Natural killer cell (primary cell): ENCODE data around the gene LMAN1. TPM values are rescaled to one million over a fixed set of nuclear protein-coding genes. Genes with fewer than 3 reads are reported as not detected.

Experiments used
- ATAC-seq, 3 donors: fragments of 150-1000 bp in 2 of 3; fragments of 200-7000 bp in 1 of 3; cut with Tn5 transposase; 1 replicate in 1 of 3; 2 replicates in 2 of 3; pipeline ENCODE4 v1.10.0; 2021; ENCODE audit warnings: mild to moderate bottlenecking in 2 of 3, moderate library complexity in 2 of 3
- DNase-seq, 2 donors: peaks; one replicate each; pipeline versions ENCODE4 v3.0.0 to v3.0.0-alpha.2; 2013 to 2021; ENCODE audit warnings: mixed read lengths in 1 of 2
- H3K27ac ChIP-seq: one replicate; pipeline ENCODE4 v1.5.1; 2013; ENCODE audit warnings: mild to moderate bottlenecking, low read length
- H3K27me3 ChIP-seq: one replicate; pipeline ENCODE4 v1.6.1; 2013; ENCODE audit warnings: low read length; ENCODE audit not compliant: control insufficient read depth, insufficient read depth
- H3K36me3 ChIP-seq: one replicate; pipeline ENCODE4 v1.6.1; 2013; ENCODE audit warnings: low read length; ENCODE audit not compliant: control insufficient read depth, insufficient read depth
- H3K4me1 ChIP-seq: one replicate; pipeline ENCODE4 v1.6.1; 2013; ENCODE audit warnings: low read length; ENCODE audit not compliant: control insufficient read depth, insufficient read depth
- H3K4me3 ChIP-seq: one replicate; pipeline ENCODE4 v1.5.1; 2013; ENCODE audit warnings: low read length
- H3K9me3 ChIP-seq: one replicate; pipeline ENCODE4 v1.6.1; 2013; ENCODE audit warnings: low read length; ENCODE audit not compliant: control insufficient read depth, insufficient read depth
- H3K27ac Mint-ChIP-seq, 2 donors: one replicate each; pipeline ENCODE4 v1.8.0; 2022; ENCODE audit warnings: mild to moderate bottlenecking in 2 of 2, mixed read lengths in 2 of 2, moderate library complexity in 1 of 2
- H3K27me3 Mint-ChIP-seq, 2 donors: one replicate each; pipeline ENCODE4 v1.8.0; 2022; ENCODE audit warnings: low read depth in 2 of 2, mixed read lengths in 2 of 2
- H3K36me3 Mint-ChIP-seq: one replicate; pipeline ENCODE4 v1.8.0; 2022; ENCODE audit warnings: mixed read lengths
- H3K4me1 Mint-ChIP-seq, 2 donors: one replicate each; pipeline ENCODE4 v1.8.0; 2022; ENCODE audit warnings: mixed read lengths in 2 of 2
- H3K4me3 Mint-ChIP-seq: one replicate; pipeline ENCODE4 v1.8.0; 2022; ENCODE audit warnings: mild to moderate bottlenecking, moderate library complexity, mixed read lengths
- H3K9me3 Mint-ChIP-seq, 2 donors: one replicate each; pipeline ENCODE4 v1.8.0; 2022; ENCODE audit warnings: mixed read lengths in 2 of 2
- CTCF ChIP-seq: fragments of 200-600 bp; IDR thresholded peaks from one replicate; pipeline ENCODE4 v1.8.0; 2022; ENCODE audit warnings: antibody characterized with exemption
- WGBS: methylation state at CpG from one replicate; pipeline ENCODE4 v1.1.7; 2013; ENCODE audit warnings: missing lambda C conversion rate; ENCODE audit not compliant: insufficient coverage; 5-methylcytosine and 5-hydroxymethylcytosine counted together
- intact Hi-C: fragments of 100-400 bp; cut with micrococcal nuclease; formaldehyde crosslinking; loops from one replicate; pipeline ENCODE4 v1.14.2; 2022
- total RNA-seq, 4 donors: library from RNA; stranded (reverse); fragments of 120-200 nt in 1 of 4; gene quantifications; one replicate each; pipeline versions ENCODE4 v1.2.3 to v1.2.4, GENCODE V29; 2013 to 2022

Gene LMAN1
- total RNA-seq, 3 donors from 2014 or later (not counting 1 experiment from before 2014, with no cell fraction given) = 50.1 to 58.3 (median 57.6) TPM

GRCh38 chr18:59379772-59380522, 20.9 kb upstream of the LMAN1 start:
- peaks cover 29 to 36% of the 10 kb centered on the region in 2 donors for H3K27me3 Mint-ChIP-seq
- Histone ChIP-seq H3K36me3 (no peaks in the 10 kb centered on the region), H3K4me3 (no peak overlapping the region), H3K9me3 (no peaks in the 10 kb centered on the region), H3K27me3 (no peaks in the 10 kb centered on the region), H3K27ac (no peak overlapping the region), H3K4me1 (no peaks in the 10 kb centered on the region)
- no peak overlapping the region for H3K4me3 Mint-ChIP-seq
- ATAC-seq (no peak), DNase-seq (no peak)
- no peaks in the 10 kb centered on the region for H3K9me3 Mint-ChIP-seq
- TF ChIP-seq CTCF = no peak
- no peaks in the 10 kb centered on the region for H3K36me3 Mint-ChIP-seq
- intact Hi-C loops = no loop called here
- 87% methylated on average over 2 of the region's 3 CpGs for WGBS
- H3K4me1 Mint-ChIP-seq = no peaks in the 10 kb centered on the region
- no peak overlapping the region for H3K27ac Mint-ChIP-seq

DNA sequence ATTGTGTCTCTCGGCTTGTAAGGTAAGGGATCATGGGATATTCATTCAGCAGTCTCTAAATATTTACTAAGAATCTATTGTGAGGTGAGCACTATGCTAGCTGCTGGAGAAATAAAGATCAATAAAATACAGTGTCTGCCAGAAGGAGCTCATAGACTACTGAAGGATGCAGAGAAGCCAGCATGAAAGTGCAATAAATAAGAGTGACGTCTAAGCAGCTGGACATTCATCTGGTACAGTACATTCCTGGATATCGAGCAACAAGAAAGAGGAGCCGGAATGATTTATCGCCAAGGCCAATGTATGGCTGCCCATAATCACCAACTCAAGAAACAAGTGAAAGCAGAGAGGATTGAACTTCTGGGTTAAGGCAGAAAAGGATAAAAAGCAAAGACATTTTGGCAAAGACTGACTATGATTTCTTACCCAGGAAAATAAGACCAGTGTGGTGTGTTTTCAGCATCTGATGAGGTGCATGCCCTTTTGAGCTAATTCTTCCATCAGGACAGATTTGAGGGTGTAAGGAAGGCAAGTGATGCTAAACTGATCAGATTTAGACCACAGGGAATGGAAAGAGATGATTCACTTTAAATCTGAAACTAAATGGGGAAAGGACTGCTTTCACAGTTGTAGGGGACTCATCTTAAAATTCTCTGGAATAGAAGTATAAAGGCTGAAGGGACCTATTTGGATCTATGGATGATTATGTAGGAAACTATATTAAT, 18.7 kb upstream of the LMAN1 start:
- Mint-ChIP-seq H3K36me3 (no peaks in the 10 kb centered on the region), H3K4me3 (no peak overlapping the region), H3K27me3 (peaks cover 29 to 48% of the 10 kb centered on the region in 2 donors), H3K27ac (no peak overlapping the region), H3K9me3 (no peaks in the 10 kb centered on the region), H3K4me1 (no peaks in the 10 kb centered on the region)
- no peak for TF ChIP-seq CTCF
- intact Hi-C loops = no loop called here
- DNase-seq (no peak), ATAC-seq (no peak)
- Histone ChIP-seq H3K4me3 (no peak overlapping the region), H3K36me3 (no peaks in the 10 kb centered on the region), H3K9me3 (no peaks in the 10 kb centered on the region), H3K4me1 (no peaks in the 10 kb centered on the region), H3K27ac (no peak overlapping the region), H3K27me3 (no peaks in the 10 kb centered on the region)
- 74% methylated on average over 4 of the region's 5 CpGs for WGBS

DNA sequence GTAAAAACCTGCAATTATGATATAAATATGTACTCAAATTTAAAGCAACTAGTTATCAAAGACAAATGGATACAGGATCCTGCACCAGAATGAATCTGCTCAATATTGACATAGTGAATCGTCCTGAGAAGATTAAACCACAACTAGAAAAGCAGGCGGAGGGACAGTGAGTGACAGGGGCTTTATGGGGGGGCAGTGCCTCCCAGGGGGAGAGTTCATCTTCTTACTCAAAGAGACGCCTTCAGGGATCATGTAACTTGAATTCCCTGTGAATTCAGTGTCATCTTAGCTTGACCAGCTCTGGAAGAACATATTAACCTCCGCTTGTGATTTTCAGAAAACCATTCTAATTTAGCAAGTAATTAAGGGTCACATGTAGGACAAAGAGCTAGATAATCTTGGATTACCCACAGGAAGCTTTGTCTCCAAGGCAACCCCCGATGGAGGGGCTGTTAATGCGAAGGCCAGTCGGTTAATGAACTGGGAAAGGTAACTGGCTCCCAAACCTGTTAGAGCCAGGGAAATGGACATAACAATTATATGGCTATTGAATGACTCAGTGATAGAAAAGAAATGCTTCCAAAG, 17.4 kb upstream of the LMAN1 start:
- 83% methylated on average over 7 of the region's 7 CpGs for WGBS
- intact Hi-C loops = no loop called here

More for the DNA sequence above, 17.4 kb upstream of the LMAN1 start:
- Histone ChIP-seq H3K4me1 (no peaks in the 10 kb centered on the region), H3K36me3 (no peaks in the 10 kb centered on the region), H3K9me3 (no peaks in the 10 kb centered on the region), H3K27ac (no peak overlapping the region), H3K4me3 (no peak overlapping the region), H3K27me3 (no peaks in the 10 kb centered on the region)
- peaks cover 29 to 48% of the 10 kb centered on the region in 2 donors for H3K27me3 Mint-ChIP-seq
- no peaks in the 10 kb centered on the region for H3K9me3 Mint-ChIP-seq
- no peak for DNase-seq
- ATAC-seq = no peak
- no peaks in the 10 kb centered on the region for H3K4me1 Mint-ChIP-seq
- no peak for TF ChIP-seq CTCF
- H3K36me3 Mint-ChIP-seq = no peaks in the 10 kb centered on the region
- no peak overlapping the region for H3K27ac Mint-ChIP-seq
- H3K4me3 Mint-ChIP-seq = no peak overlapping the region
